ENCODE measurements around the gene SSH2.
"Not testable (repeated sequence)": the region's sequence is repeated elsewhere in the genome, so short reads cannot be mapped to it uniquely, and the experiment has no call there.

The SSH2 gene

GRCh38 chr17:29874931-29875596 lies 55.0 kb downstream of the SSH2 start:
- no peak for DNase-seq (ENCODE audit: extremely low read depth in 1 of 2, low read depth in 1 of 2)

GRCh38 chr17:29874358-29874757 lies 55.7 kb downstream of the SSH2 start:
- not testable (repeated sequence) for DNase-seq (ENCODE audit: extremely low read depth in 1 of 2, low read depth in 1 of 2)

- DNase-seq (ENCODE audit: extremely low read depth in 1 of 2, low read depth in 1 of 2): no peak
Observed at GRCh38 chr17:29873476-29873875, 56.6 kb downstream of the SSH2 start.

- DNase-seq (ENCODE audit: extremely low read depth in 1 of 2, low read depth in 1 of 2): no peak
Observed at GRCh38 chr17:29870836-29871465, 59.1 kb downstream of the SSH2 start.

GRCh38 chr17:29867643-29868181 lies 62.3 kb downstream of the SSH2 start:
- no peak for DNase-seq (ENCODE audit: extremely low read depth in 1 of 2, low read depth in 1 of 2)

- DNase-seq (ENCODE audit: extremely low read depth in 1 of 2, low read depth in 1 of 2): no peak
Observed at GRCh38 chr17:29866746-29867404, 63.2 kb downstream of the SSH2 start.

GRCh38 chr17:29864615-29865014 lies 65.4 kb downstream of the SSH2 start:
- DNase-seq (ENCODE audit: extremely low read depth in 1 of 2, low read depth in 1 of 2): no peak

GRCh38 chr17:29864123-29864522 lies 65.9 kb downstream of the SSH2 start:
- not testable (repeated sequence) for DNase-seq (ENCODE audit: extremely low read depth in 1 of 2, low read depth in 1 of 2)

- no peak for DNase-seq (ENCODE audit: extremely low read depth in 1 of 2, low read depth in 1 of 2)
Observed at GRCh38 chr17:29862951-29863350, 67.1 kb downstream of the SSH2 start.

- DNase-seq (ENCODE audit: extremely low read depth in 1 of 2, low read depth in 1 of 2): no peak
Observed at GRCh38 chr17:29862127-29862526, 67.9 kb downstream of the SSH2 start.

GRCh38 chr17:29859445-29859844 lies 70.6 kb downstream of the SSH2 start:
- not testable (repeated sequence) for DNase-seq (ENCODE audit: extremely low read depth in 1 of 2, low read depth in 1 of 2)

GRCh38 chr17:29857823-29858222 lies 72.2 kb downstream of the SSH2 start:
- DNase-seq (ENCODE audit: extremely low read depth in 1 of 2, low read depth in 1 of 2): no peak

GRCh38 chr17:29857105-29857504 lies 72.9 kb downstream of the SSH2 start:
- DNase-seq (ENCODE audit: extremely low read depth in 1 of 2, low read depth in 1 of 2): not testable (repeated sequence)

GRCh38 chr17:29855686-29856085 lies 74.3 kb downstream of the SSH2 start:
- DNase-seq (ENCODE audit: extremely low read depth in 1 of 2, low read depth in 1 of 2): no peak

- DNase-seq (ENCODE audit: extremely low read depth in 1 of 2, low read depth in 1 of 2): no peak
Observed at GRCh38 chr17:29848737-29849136, 81.3 kb downstream of the SSH2 start.

- no peak for DNase-seq (ENCODE audit: extremely low read depth in 1 of 2, low read depth in 1 of 2)
Observed at GRCh38 chr17:29847527-29848400, 82.3 kb downstream of the SSH2 start.

GRCh38 chr17:29847118-29847517 lies 82.9 kb downstream of the SSH2 start:
- no peak for DNase-seq (ENCODE audit: extremely low read depth in 1 of 2, low read depth in 1 of 2)

GRCh38 chr17:29846298-29846697 lies 83.7 kb downstream of the SSH2 start:
- no peak for DNase-seq (ENCODE audit: extremely low read depth in 1 of 2, low read depth in 1 of 2)

GRCh38 chr17:29844339-29845048 lies 85.5 kb downstream of the SSH2 start:
- no peak for DNase-seq (ENCODE audit: extremely low read depth in 1 of 2, low read depth in 1 of 2)

- no peak for DNase-seq (ENCODE audit: extremely low read depth in 1 of 2, low read depth in 1 of 2)
Observed at GRCh38 chr17:29840884-29841283, 89.1 kb downstream of the SSH2 start.
